H1 (cell line): ENCODE results near the gene MATR3. TPM values are rescaled to one million over a fixed set of nuclear protein-coding genes. Genes with fewer than 3 reads are reported as not detected.

Source experiments
- FOSL1 ChIP-seq: IDR thresholded peaks from 2 replicates; pipeline ENCODE4 v1.6.1; 2011; ENCODE audit warnings: mild to moderate bottlenecking, low read depth, low read length, moderate library complexity; ENCODE audit not compliant: insufficient read depth
- SP1 ChIP-seq: IDR thresholded peaks from 2 replicates; pipeline ENCODE4 v1.6.1; 2011; ENCODE audit warnings: low read depth, low read length
- polyA plus RNA-seq, 7 experiments: library from polyadenylated mRNA; depleted of rRNA in 3 of 7; stranded (reverse) in 5 of 7; unstranded in 2 of 7; fragments of >200 nt in 5 of 7; fragments of 200-250 nt in 2 of 7; gene quantifications; 1 replicate in 5 of 7; 2 replicates in 1 of 7; 4 replicates in 1 of 7; pipeline versions ENCODE4 v1.2.1 to v1.2.3, GENCODE V29; 2011 to 2013; ENCODE audit warnings: missing spikeins in 2 of 7, mixed read lengths in 2 of 7
- total RNA-seq: library from RNA; stranded (reverse); fragmentation: NEBNext Ultra II Directional; extraction: Animal tissue kit (Norgen Biotek cat#: 25700); gene quantifications from 2 replicates; pipeline ENCODE4 v1.2.1, GENCODE V29; 2021

Gene MATR3
- total and polyA plus RNA-seq, 2 of the 8 experiments (the other 6 are each of a cell fraction or from before 2014, with no cell fraction given): 116 to 389 TPM

DNA sequence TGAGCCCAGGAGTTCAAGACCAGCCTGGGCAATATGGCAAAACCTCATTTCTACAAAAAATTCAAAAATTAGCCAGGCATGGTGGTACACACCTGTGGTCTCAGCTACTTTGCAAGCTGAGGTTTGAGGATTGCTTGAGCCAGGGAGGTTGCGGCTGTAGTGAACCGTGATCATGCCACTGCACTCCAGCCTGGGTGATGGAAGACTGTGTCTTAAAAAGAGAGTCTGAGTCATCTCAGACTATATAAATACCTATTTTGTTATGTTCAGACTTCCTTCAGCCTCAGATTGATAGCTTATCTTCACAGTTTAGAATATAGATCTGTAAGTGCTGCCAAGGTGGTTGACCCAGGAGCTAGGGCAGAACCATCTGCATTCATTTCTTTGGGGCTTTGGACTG, 46.5 kb downstream of the MATR3 start (continued):
- TF ChIP-seq SP1 (no peak), FOSL1 (no peak)
